SJCRH30 (cell line): Measurements from ENCODE around the gene KRT17. TPM values are rescaled to one million over a fixed set of nuclear protein-coding genes. Genes with fewer than 3 reads are reported as not detected.

Experiments used
- DNase-seq, 2 experiments: peaks; one replicate each; pipeline ENCODE4 v3.0.0-alpha.2; 2015 to 2020
- H3K27ac ChIP-seq: fragments of 250-450 bp; sonication (Bioruptor Pico); 2 replicates; pipeline ENCODE4 v1.5.1; 2020; ENCODE audit warnings: mild to moderate bottlenecking, moderate library complexity
- H3K27me3 ChIP-seq: fragments of 250-450 bp; sonication (Bioruptor Pico); 2 replicates; pipeline ENCODE4 v1.5.1; 2020; ENCODE audit warnings: mild to moderate bottlenecking, moderate library complexity
- H3K36me3 ChIP-seq: fragments of 250-450 bp; sonication (Bioruptor Pico); 2 replicates; pipeline ENCODE4 v1.5.1; 2020; ENCODE audit warnings: mild to moderate bottlenecking, moderate library complexity
- H3K4me1 ChIP-seq: fragments of 250-450 bp; sonication (Bioruptor Pico); 2 replicates; pipeline ENCODE4 v1.5.1; 2020; ENCODE audit warnings: mild to moderate bottlenecking, moderate library complexity
- H3K4me3 ChIP-seq: fragments of 250-450 bp; sonication (Bioruptor Pico); 2 replicates; pipeline ENCODE4 v1.5.1; 2020; ENCODE audit warnings: mild to moderate bottlenecking, moderate library complexity
- H3K9me3 ChIP-seq: fragments of 250-450 bp; sonication (Bioruptor Pico); replicated peaks from 2 replicates; pipeline ENCODE4 v1.5.1; 2020; ENCODE audit warnings: mild to moderate bottlenecking, moderate library complexity
- total RNA-seq: library from RNA; depleted of rRNA; stranded (reverse); fragments of >200 nt; shearing (Covaris generic); gene quantifications from 2 replicates; pipeline ENCODE4 v1.2.3, GENCODE V29; 2014; rRNA removed

The KRT17 gene
- total RNA-seq, 1 experiment from 2014 or later, result 134 TPM

DNA sequence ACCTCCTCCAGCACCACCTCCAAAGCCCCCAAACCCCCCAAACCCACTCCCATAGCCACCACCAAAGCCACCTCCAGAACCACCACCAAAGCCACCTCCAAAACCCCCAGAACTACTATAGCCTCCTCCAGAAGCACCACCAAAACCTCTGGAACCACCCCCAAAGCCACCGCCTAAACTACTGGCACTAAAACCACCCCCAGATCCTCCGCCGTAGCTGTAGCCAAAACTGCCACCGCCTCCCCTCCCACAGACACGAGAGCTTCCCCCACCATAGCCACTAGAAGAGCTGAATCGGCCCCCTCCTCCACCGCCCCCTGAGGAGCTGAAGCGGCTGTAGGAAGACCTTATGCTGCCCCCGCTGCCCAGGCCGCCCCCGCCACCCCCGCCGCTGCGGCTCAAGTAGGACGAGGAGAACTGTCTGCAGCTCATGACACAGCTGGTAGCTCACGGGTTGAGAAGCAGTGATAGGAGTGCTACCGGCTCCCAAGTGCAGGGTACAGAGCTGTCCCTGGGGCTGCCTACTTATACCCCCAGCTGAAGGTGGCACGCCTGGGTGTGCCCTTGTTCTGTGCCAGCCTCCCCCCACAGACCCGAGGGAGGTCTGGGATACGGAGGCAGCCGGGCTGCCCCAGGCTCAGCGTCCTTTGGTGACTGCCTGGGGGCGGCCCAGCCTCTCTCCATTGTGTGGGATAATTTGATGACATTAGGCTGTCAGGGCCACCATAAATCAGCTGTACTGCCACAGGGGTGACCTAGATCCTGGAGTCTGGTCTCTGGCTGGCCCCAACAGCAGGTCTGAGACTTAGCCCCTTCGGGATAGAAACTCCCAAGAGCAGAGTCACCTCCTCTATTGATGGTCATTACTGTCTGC, 52.6 kb downstream of the KRT17 start, which contains the start of gene KRT9:
Gene KRT9 (minus strand): TSS at position 499 of the 874 bp plus-strand sequence. CDS start 67 bp downstream, at position 432.
- H3K27me3 ChIP-seq, result no peaks in the 10 kb centered on the region
- DNase-seq, result no peak

More for the DNA sequence above, 52.6 kb downstream of the KRT17 start, which contains the start of gene KRT9:
- Histone ChIP-seq H3K9me3 (no peaks in the 10 kb centered on the region), H3K36me3 (no peaks in the 10 kb centered on the region), H3K4me1 (no peaks in the 10 kb centered on the region), H3K27ac (no peak within 1 kb of the TSS), H3K4me3 (no peak within 1 kb of the TSS)

Other genes with a start within 250 kb of the KRT17 start
- 0.08 TPM in 1 of 2 replicates, not detected in the other for gene KRT34, start 242.3 kb downstream of the KRT17 start, total RNA-seq
- 0.08 TPM in 1 of 2 replicates, not detected in the other for gene KRT31, start 227.0 kb downstream of the KRT17 start, total RNA-seq
- not detected in 2 replicates for gene KRT37, start 200.0 kb downstream of the KRT17 start, total RNA-seq
- not detected in 2 replicates for gene KRT38, start 183.6 kb downstream of the KRT17 start, total RNA-seq
- gene KRT32, start 157.2 kb downstream of the KRT17 start, total RNA-seq, result not detected in 2 replicates
- gene KRT35, start 143.4 kb downstream of the KRT17 start, total RNA-seq, result not detected in 2 replicates
- gene KRT36, start 134.7 kb downstream of the KRT17 start, total RNA-seq, result not detected in 2 replicates
- 0.30 TPM in 1 of 2 replicates, not detected in the other for gene KRT13, start 119.0 kb downstream of the KRT17 start, total RNA-seq
- 0.08 TPM in 1 of 2 replicates, not detected in the other for gene KRT15, start 105.7 kb downstream of the KRT17 start, total RNA-seq
- gene KRT19, start 96.3 kb downstream of the KRT17 start, total RNA-seq, result 0.25 TPM in 1 of 2 replicates, not detected in the other
- gene KRT9, start 52.5 kb downstream of the KRT17 start, total RNA-seq, result not detected in 2 replicates
- gene KRT14, start 37.7 kb downstream of the KRT17 start, total RNA-seq, result not detected in 2 replicates
- 0.08 TPM in 1 of 2 replicates, not detected in the other for gene KRT16, start 11.8 kb downstream of the KRT17 start, total RNA-seq
- gene EIF1, start 64.3 kb upstream of the KRT17 start, total RNA-seq, result 107 and 142 TPM in 2 replicates
- not detected in 2 replicates for gene GAST, start 87.8 kb upstream of the KRT17 start, total RNA-seq
- 0.08 and 0.10 TPM in 2 replicates for gene HAP1, start 110.1 kb upstream of the KRT17 start, total RNA-seq
- gene JUP, start 162.1 kb upstream of the KRT17 start, total RNA-seq, result 1.2 and 1.7 TPM in 2 replicates
- 15.7 and 16.9 TPM in 2 replicates for gene P3H4, start 187.4 kb upstream of the KRT17 start, total RNA-seq
- gene FKBP10, start 188.4 kb upstream of the KRT17 start, total RNA-seq, result 61.4 and 72.2 TPM in 2 replicates
- gene NT5C3B, start 211.7 kb upstream of the KRT17 start, total RNA-seq, result 115 and 120 TPM in 2 replicates
- not detected in 2 replicates for gene KLHL10, start 213.2 kb upstream of the KRT17 start, total RNA-seq
- 22.4 and 23.8 TPM in 2 replicates for gene KLHL11, start 240.8 kb upstream of the KRT17 start, total RNA-seq